ENCODE measurements around the gene SEC23A. TPM values are rescaled to one million over a fixed set of nuclear protein-coding genes. Genes with fewer than 3 reads are reported as not detected.

The SEC23A gene
- total and polyA plus RNA-seq, 4 donors, result 36.5 to 169 (median 52.1) TPM

DNA sequence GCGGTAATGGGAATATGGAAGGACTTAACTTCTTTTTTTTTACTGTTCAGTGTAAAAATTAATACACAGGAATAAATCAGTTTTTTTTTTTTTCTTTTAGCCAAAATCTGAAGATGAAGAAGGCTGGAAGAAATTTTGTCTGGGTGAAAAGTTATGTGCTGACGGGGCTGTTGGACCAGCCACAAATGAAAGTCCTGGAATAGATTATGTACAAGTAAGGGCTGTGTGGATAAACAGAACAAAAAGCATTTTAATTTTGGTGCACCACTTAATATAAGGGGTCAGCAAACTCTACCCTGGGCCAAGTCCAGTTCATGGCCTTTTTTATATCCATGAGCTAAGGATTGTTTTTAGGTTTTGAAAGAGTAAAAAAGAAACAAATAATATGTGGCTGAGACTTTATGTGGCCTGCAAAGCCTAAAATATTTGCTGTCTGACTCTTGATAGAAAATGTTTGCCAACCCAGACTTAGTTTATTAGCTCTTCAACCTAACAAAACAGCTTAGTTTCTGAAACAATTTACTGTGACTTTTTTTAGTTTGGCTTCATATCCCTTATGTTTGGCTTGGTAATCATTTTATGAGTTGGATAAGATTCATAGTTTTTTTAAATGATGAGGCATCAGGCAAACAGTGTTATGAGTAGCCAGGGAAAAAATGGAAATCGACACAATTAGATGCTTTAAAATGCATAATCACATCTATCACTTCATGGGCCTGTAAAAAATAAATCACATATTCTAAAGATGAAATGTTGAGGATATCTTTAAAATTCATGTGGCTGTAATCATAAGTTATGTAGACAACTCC is 19.5 kb upstream of the SEC23A start:
- Histone ChIP-seq H3K27me3 (ENCODE audit: control insufficient read depth in 4 of 4, insufficient read depth in 4 of 4, low read length in 3 of 4) (no peaks in the 10 kb centered on the region), H3K27ac (ENCODE audit: low read depth in 1 of 2, low read length in 2 of 2) (no peak overlapping the region), H3K4me1 (ENCODE audit: control insufficient read depth in 4 of 4, insufficient read depth in 4 of 4, low read length in 3 of 4) (no peaks in the 10 kb centered on the region), H3K9ac (ENCODE audit: low read depth in 1 of 2, low read length in 2 of 2) (no peak overlapping the region), H3K36me3 (ENCODE audit: control insufficient read depth in 4 of 4, insufficient read depth in 3 of 4, low read depth in 1 of 4, low read length in 3 of 4) (peaks cover 8 to 32% (median 21%) of the 10 kb centered on the region in 4 donors), H3K9me3 (ENCODE audit: control insufficient read depth in 4 of 4, low read length in 3 of 4) (no peaks in the 10 kb centered on the region), H3K4me3 (ENCODE audit: low read depth in 1 of 3, low read length in 3 of 3) (no peak overlapping the region)
- no peak for TF ChIP-seq HNF4G (IDR thresholded peaks at IDR 0.05)
- TF ChIP-seq TAF1 (conservative IDR thresholded peaks at IDR 0.05), result no peak
- TF ChIP-seq REST (IDR thresholded peaks at IDR 0.05), result no peak
- TF ChIP-seq HNF4A (conservative IDR thresholded peaks at IDR 0.05), result no peak
- TF ChIP-seq, protein P1, sequence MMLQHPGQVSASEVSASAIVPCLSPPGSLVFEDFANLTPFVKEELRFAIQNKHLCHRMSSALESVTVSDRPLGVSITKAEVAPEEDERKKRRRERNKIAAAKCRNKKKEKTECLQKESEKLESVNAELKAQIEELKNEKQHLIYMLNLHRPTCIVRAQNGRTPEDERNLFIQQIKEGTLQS (IDR thresholded peaks at IDR 0.05), result no peak
- TF ChIP-seq JUND (IDR thresholded peaks at IDR 0.05), result no peak
- TF ChIP-seq EGR1 (IDR thresholded peaks at IDR 0.05; ENCODE audit: low read depth in 2 of 2), result no peak
- no peak for TF ChIP-seq FOXA2 (IDR thresholded peaks at IDR 0.05)
- TF ChIP-seq RAD21 (IDR thresholded peaks at IDR 0.05), result no peak
- no peak for TF ChIP-seq SP1 (IDR thresholded peaks at IDR 0.05)
- WGBS, result 90% methylated on average over 3 of the region's 3 CpGs
- DNase-seq (ENCODE audit: low spot score), result no peak

GRCh38 chr14:39114073-39114838 is 11.2 kb upstream of the SEC23A start, which contains the start of gene GEMIN2:
Gene GEMIN2 (plus strand): TSS chr14:39114323. CDS start chr14:39114339, 16 bp downstream.
- no peaks in the 10 kb centered on the region for H3K9me3 ChIP-seq (ENCODE audit: control insufficient read depth in 4 of 4, low read length in 3 of 4)
- WGBS, result under 1% methylated on average over 40 of the region's 40 CpGs
- peak; percentile 88 for DNase-seq (ENCODE audit: low spot score)
- no peaks in the 10 kb centered on the region for H3K27me3 ChIP-seq (ENCODE audit: control insufficient read depth in 4 of 4, insufficient read depth in 4 of 4, low read length in 3 of 4)
- TF ChIP-seq GABPA (IDR thresholded peaks at IDR 0.05 in 1 of 2, conservative IDR thresholded peaks at IDR 0.05 in 1 of 2) (peak in 1 of 2 donors; percentile 64), HNF4G (IDR thresholded peaks at IDR 0.05) (no peak), RXRA (IDR thresholded peaks at IDR 0.05) (peak; percentile 24 to 44), SP1 (IDR thresholded peaks at IDR 0.05) (peak; percentile 31), RAD21 (IDR thresholded peaks at IDR 0.05) (peak; percentile 29 to 32), FOXA2 (IDR thresholded peaks at IDR 0.05) (no peak), HNF4A (conservative IDR thresholded peaks at IDR 0.05) (peak; percentile 36 to 42), EGR1 (IDR thresholded peaks at IDR 0.05; ENCODE audit: low read depth in 2 of 2) (peak in 1 of 2 donors; percentile 26), YY1 (IDR thresholded peaks at IDR 0.05) (peak; percentile 95)
- TF ChIP-seq, protein P2, sequence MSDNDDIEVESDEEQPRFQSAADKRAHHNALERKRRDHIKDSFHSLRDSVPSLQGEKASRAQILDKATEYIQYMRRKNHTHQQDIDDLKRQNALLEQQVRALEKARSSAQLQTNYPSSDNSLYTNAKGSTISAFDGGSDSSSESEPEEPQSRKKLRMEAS (IDR thresholded peaks at IDR 0.05), result peak; percentile 58
- TF ChIP-seq, protein P1 (IDR thresholded peaks at IDR 0.05), result no peak
- H3K36me3 ChIP-seq (ENCODE audit: control insufficient read depth in 4 of 4, insufficient read depth in 3 of 4, low read depth in 1 of 4, low read length in 3 of 4), result peaks cover 4 to 11% (median 6%) of the 10 kb centered on the region in 4 donors
- peak within 1 kb of the TSS; percentile 57 to 70 for H3K27ac ChIP-seq (ENCODE audit: low read depth in 1 of 2, low read length in 2 of 2)
- peaks cover 0 to 14% (median 8%) of the 10 kb centered on the region in 4 donors for H3K4me1 ChIP-seq (ENCODE audit: control insufficient read depth in 4 of 4, insufficient read depth in 4 of 4, low read length in 3 of 4)
- peak within 1 kb of the TSS; percentile 59 to 94 (median 68) for H3K4me3 ChIP-seq (ENCODE audit: low read depth in 1 of 3, low read length in 3 of 3)
- H3K9ac ChIP-seq (ENCODE audit: low read depth in 1 of 2, low read length in 2 of 2), result peak within 1 kb of the TSS; percentile 18 to 83

Data from liver (tissue), 9 donors.